Adipose tissue (tissue), 3 donors: ENCODE measurements around the gene DHRS7B. TPM values are rescaled to one million over a fixed set of nuclear protein-coding genes. Genes with fewer than 3 reads are reported as not detected.
A peak's percentile ranks its signal among the peaks of the same experiment; 100 is the strongest.
"Not testable (repeated sequence)": the region's sequence is repeated elsewhere in the genome, so short reads cannot be mapped to it uniquely, and the experiment has no call there.

Source experiments
- H3K27ac ChIP-seq: one replicate; pipeline ENCODE4 v1.5.1; 2013; ENCODE audit warnings: low read depth, low read length
- WGBS, 3 donors: extraction: QIAGEN DNeasy Blood & Tissue Kit; methylation state at CpG; one replicate each; pipeline ENCODE4 v1.1.7; 2013; 5-methylcytosine and 5-hydroxymethylcytosine counted together
- polyA plus RNA-seq, 3 donors: library from polyadenylated mRNA; stranded (reverse); fragments of 200-250 nt; gene quantifications; one replicate each; pipeline ENCODE4 v1.2.3, GENCODE V29; 2013
- donor health status: healthy with polysubstance abuse.
- donor health status: Bipolar disorder and iron deficiency.
- donor health status: healthy.

The DHRS7B gene
- polyA plus RNA-seq, 3 donors: 19.7 to 44.8 (median 25.2) TPM

DNA sequence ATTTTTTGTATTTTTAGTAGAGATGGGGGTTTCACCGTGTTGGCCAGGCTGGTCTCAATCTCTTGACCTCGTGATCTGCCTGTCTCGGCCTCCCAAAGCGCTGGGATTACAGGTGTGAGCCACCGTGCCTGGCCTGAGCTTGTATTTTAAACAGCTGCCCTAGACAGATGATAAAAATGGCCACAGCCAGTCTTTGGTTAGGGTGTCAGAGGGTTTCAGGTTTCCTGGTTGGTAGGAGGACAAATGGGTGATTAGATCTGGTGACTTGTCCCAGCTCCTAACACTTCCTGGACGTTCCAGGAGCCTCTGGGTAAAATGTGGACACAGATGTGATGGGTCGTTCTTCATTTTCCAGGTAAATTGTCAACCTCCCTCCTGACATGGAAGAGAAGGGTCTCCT lies 65.7 kb downstream of the DHRS7B start:
- 95 to 97% (median 96%) methylated on average over 7 of the region's 7 CpGs for WGBS, 3 donors
- H3K27ac ChIP-seq: not testable (repeated sequence)

DNA sequence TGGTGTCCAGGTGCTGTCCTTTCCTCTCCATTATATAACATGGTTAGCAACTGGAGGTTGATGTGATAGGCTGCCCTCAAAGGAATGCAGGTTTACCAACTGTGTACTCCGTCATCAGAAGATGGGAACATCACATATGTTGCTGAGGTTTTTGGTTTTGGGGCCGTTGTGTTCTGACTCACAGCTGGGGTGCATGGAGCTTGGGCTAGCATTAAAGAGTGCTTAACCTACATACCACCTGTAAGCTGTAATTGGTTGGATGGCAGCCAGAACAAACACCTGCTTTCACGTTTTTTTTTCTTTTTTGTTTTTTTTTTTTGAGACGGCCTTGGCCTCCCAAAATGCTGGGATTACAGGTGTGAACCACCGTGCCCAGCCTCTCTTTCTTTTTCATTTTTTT lies 66.3 kb downstream of the DHRS7B start:
- 58 to 87% (median 80%) methylated on average over 5 of the region's 5 CpGs for WGBS, 3 donors

DNA sequence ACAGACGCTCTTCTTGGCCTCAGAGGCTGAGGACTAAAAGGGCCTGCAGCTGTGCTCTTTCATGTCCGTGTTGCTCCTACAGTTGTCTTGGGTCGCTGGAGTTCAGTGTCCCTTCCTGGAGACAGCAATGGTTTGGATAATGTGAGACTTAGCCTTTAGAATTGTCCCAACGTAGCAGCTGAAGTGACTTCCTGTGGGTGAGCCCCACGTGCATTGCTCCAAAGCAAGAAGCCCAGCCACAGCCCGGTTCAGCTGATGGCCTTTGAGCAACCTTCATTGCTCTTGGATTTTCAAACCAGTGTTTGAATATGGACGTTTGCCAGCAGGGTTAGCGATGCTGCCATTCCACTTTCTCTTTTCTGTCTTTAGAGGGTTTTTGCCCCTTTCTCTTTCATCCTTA lies 67.5 kb downstream of the DHRS7B start:
- no peak overlapping the region for H3K27ac ChIP-seq
- WGBS, 3 donors: 28 to 63% (median 35%) methylated on average over 8 of the region's 8 CpGs

More for the DNA sequence above, 66.3 kb downstream of the DHRS7B start:
- H3K27ac ChIP-seq: no peak overlapping the region

DNA sequence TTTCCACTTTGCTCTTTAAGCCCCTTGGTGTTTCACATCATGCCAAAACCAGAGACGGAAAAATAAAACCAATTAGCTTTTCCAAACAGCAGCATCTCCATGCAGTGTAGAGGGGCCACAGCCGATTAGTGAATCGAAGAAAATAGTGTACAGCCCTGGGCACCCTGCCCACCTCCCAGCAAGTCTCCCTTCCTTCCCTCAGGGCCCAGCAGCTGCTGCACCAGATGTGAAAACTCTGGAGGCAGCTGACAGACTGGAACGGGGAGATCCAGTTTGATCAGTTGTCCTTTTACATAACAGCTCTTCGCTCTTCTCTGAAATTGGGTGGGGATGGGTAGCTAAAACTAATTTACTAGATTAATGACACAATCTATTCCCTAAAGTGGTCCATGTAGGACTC lies 67.9 kb downstream of the DHRS7B start:
- 49 to 69% (median 54%) methylated on average over 5 of the region's 5 CpGs for WGBS, 3 donors
- no peak overlapping the region for H3K27ac ChIP-seq

DNA sequence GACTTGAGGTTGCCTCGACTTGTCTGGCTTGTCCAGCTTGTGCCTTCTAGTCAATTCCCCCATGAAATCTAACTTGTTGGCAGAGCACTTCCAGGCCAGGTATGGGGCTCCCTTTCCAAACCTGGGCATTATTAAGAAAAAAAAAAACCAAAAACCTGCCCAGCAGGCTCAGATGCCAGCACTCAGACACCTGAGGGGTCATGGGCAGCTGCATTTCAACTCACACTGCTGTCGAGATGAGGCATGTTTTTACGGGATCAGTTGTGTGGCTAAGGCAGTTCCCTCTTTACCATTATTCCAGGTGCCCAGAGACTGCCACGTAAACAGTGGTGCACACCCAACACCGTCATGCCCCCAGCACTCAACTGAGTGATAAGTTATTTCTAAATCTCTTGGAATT lies 69.4 kb downstream of the DHRS7B start:
- no peak overlapping the region for H3K27ac ChIP-seq
- WGBS, 3 donors: 81 to 93% (median 89%) methylated on average over 5 of the region's 5 CpGs

DNA sequence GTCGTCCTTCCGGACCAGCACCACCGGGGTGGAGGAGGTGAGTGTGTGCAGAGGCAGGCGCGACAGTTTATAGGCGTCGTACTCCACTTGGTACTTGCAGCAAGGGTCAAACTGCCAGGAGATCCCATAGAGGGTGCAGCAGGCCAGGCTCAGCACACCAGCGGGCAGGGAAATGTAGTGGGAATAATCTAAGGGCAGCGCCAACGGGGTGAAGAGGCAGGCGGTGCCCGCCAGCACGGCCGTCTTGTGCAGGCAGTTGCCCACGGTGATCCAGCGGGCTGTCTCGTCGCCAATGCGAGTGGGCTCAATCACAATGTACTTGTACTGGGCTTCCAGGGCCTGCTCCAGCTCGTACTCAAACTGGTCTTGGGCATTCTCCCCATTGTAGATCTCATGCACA lies 71.6 kb downstream of the DHRS7B start:
- WGBS, 3 donors: 84 to 95% (median 89%) methylated on average over 20 of the region's 20 CpGs

DNA sequence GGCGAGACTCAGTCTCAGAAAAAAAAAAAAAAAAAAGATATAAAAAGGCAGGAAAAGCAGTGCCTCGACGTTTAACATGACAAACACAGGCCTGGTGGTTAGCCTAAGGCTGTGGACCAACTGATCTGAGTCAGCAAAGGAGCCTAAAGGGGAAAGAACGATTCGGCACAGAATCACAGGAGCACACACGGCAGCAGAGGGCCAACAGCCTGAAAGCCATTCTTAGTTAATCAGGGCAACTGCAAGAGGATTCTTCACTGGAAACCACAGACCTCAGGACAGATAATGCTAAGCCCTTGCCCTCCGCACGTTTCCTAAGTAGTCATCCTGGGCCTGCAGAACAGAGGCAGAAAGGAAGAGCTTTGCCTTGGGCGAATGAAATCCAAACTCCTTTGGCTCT lies 72.5 kb downstream of the DHRS7B start:
- 48 to 75% (median 55%) methylated on average over 8 to 9 of the region's 9 CpGs for WGBS, 3 donors
- H3K27ac ChIP-seq: no peak overlapping the region

More for the DNA sequence above, 71.6 kb downstream of the DHRS7B start:
- no peak overlapping the region for H3K27ac ChIP-seq

DNA sequence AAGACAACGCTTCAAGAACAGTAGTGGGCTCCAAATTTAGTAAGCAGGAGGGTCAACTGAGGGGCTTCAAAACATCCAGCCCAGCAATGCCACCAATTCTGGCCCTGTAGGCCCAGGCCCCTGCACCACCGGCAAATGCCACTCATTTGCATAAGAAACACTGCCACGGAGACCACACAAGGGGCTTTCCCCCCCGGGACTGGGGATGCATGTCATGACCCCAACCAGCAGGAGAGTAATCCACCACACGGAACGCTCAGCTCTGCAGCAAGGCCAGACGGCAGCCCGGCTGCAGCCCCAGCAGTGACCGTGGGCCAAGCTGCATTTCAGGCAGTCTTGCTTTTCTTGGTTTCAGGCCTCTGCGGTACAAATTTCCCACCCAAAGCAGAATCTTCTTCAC lies 73.1 kb downstream of the DHRS7B start:
- WGBS, 3 donors: 70 to 74% (median 72%) methylated on average over 10 of the region's 10 CpGs
- no peak overlapping the region for H3K27ac ChIP-seq

DNA sequence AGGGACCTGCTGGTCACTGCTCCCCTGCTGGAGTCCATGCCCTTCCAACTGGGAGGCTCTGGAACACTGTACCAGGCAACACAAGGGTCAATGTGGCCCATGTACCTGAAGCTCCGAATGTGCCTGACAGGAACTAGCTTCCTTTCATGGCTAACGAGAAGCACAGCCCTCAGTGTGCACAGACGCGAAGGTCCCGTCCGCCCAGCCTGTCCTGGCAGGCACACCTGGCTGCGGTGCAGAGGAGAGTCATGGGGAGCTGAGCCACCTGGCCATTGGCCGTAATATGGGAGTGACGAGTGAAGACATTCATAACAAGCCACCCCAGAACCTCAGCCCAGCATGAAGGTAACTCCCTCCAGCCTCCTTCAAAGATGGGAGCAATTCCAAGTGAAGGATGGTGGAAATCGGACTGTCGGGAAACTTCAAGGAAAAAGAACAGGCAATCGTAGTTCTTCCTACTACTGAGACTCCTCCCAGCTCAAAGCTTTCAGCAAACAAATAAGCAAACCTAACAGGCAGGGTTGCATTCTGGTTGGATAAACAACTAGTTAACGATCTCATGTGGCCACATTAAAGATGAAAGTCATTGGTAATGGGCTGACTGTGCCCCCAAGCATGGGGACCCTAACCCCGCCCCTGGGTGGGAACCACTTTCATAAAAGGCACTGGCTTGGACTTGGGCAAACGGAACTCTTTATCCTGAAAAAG lies 74.0 kb downstream of the DHRS7B start:
- H3K27ac ChIP-seq: no peak overlapping the region

DNA sequence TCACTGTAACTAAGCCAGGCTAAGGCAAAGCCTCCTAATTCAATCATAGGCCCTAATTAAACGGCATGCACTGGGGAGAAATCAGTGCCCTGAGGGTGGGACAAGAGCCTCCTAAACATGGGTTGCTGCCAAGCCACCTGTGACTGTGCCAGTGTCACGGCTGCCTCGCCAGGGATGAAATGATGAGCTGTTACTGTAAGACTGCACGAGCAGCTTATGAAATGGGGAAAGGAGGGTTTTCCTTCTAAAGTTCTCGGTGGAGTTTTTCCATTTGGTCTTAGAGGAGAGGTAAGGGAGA lies 74.5 kb downstream of the DHRS7B start:
- no peak overlapping the region for H3K27ac ChIP-seq
- WGBS, 3 donors: 44 to 48% (median 46%) methylated on average over 5 of the region's 5 CpGs

More for the DNA sequence above, 74.0 kb downstream of the DHRS7B start:
- WGBS, 3 donors: 68 to 78% (median 78%) methylated on average over 15 of the region's 15 CpGs

DNA sequence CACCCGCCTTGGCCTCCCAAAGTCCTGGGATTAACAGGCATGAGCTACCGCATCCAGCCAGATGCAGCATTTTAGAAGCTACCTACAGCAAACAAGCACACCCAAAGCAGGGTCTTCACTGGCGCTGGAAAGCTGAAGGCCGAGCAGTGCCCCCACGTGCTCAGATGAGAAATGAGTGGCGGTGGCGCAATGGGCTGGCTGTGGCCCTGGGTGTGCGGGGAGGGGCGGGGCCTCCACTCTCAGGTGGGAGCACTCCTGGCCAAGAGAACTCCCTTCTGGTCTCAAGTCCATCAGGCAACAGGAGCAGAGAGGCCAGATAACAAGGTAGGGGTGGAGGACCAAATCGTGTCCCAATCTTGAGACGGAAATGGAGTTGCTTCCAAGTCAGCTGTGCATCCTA lies 75.1 kb downstream of the DHRS7B start:
- 89 to 94% (median 90%) methylated on average over 11 of the region's 11 CpGs for WGBS, 3 donors
- H3K27ac ChIP-seq: no peak overlapping the region

DNA sequence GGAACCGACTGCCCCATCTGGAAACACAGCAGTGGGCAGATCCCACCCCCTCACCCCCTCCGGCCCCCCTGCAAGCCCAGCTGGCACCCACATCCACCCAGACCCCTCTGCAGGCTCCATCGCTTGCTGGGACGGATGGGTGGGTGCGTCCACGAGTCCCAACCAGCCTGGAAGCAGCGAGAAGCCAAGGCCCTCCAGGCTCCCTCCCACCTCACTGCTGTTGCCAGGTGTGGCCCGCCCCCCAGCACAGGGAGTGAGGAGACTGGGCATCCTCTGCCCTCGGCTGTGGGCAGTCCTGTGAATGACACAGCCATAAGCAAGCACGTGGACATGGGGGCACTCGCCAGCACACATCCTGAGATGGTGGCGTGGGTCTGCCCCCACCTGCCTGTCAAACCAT lies 75.7 kb downstream of the DHRS7B start:
- H3K27ac ChIP-seq: no peak overlapping the region
- WGBS, 3 donors: 80 to 92% (median 88%) methylated on average over 12 of the region's 12 CpGs

DNA sequence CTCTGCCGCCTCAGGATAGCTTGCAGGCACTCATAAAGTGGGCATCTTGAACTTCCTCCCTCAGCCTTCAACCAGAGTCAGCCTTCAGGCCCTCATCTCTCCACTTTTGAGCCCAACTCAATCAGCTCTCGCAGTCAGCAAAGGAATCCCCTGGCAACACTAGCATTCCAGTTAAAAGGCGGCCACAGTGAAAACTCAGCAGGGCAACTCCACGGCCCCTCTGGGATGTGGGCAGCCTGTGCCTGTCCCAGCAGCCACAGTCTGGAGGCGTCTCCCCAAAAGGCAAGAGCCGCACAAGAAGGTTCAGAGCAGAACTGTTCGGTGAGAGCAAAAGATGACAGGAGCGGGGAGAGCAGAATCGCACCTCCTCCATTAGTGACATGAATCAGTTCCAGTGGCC lies 78.2 kb downstream of the DHRS7B start:
- H3K27ac ChIP-seq: no peak overlapping the region

DNA sequence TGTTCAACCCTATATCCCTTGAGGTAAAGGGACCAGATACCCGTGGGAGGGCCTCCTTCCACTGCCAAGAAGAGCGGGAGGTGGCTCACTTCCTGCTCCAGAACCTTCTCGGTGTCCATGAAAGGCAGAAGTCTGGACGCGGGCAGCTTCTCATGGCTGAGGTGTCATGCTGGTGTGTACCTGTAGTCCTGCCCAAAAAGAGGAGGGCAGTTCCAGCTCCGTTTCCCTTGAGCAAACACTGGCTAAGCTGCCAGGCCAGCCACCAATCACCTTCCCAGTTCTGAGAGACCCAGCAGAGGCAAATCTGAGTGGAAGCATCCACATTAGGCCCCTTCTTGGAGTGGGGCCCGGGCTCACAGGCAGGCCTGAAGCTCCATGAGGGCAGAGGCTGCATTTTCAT lies 81.6 kb downstream of the DHRS7B start:
- WGBS, 3 donors: 69 to 76% (median 74%) methylated on average over 7 of the region's 7 CpGs
- no peak overlapping the region for H3K27ac ChIP-seq

More for the DNA sequence above, 78.2 kb downstream of the DHRS7B start:
- WGBS, 3 donors: 77 to 85% (median 84%) methylated on average over 9 of the region's 9 CpGs

DNA sequence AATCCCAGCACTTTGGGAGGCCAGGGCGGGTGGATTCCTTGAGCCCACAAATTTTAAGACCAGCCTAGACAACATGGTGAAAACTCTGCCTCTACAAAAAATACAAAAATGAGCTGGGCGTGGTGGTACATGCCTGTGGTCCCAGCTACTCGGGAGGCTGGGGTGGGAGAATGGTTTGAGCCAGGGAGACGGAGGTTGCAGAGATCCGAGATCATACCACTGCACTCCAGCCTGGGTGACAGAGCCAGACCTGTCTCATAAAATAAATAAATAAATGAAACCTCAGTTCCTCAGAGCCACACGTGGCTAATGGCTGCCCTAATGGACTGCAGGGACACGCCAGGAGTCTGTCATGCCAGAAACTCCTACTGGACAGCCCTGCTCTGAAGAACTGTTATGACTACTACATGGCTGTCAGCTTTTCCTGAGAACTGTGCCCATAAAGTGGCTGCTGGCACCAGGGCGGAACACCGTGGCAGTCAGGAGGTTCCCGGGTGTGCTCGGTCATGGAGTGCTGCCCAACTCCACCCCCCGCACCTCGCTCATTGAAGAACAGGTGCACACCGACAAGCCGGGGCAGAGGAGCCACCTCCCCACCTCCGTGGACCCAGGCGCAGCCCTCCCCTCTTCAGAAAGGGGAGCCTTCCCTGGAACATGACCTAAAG lies 82.9 kb downstream of the DHRS7B start:
- H3K27ac ChIP-seq: no peak overlapping the region
- WGBS, 3 donors: 54 to 80% (median 77%) methylated on average over 17 of the region's 17 CpGs

DNA sequence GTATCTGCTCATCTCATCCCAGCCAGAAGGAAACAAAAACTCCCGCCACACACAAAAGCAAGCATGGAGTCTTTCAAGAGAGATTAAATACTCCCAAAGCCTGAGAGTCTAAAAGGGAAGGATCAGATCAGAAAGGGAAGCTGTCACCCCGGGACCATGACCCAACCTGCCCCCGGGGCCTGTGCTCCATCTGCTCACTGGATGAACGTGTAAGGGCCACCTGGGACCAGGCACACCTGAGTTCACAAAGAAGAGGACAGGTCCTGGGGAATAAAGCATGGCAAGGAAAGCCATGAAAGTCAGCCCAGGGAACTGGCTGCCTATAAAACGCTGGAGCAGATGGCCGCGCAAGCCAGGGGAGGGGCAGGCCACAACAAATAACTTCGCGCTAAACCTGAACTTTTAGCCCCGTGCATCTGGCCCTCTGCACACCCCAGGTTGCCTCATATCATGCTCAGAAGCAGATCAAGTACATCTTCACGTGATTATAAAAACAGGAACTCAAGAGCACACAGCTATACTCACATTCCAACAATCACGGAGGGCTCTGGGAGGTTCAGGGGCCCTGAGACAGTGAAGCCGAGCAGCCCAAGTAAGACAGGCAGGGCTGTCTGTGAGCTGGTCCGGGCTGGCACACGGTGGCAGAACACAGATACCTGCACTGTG lies 83.8 kb downstream of the DHRS7B start:
- H3K27ac ChIP-seq: no peak overlapping the region
- WGBS, 3 donors: 56 to 62% (median 59%) methylated on average over 15 of the region's 15 CpGs

DNA sequence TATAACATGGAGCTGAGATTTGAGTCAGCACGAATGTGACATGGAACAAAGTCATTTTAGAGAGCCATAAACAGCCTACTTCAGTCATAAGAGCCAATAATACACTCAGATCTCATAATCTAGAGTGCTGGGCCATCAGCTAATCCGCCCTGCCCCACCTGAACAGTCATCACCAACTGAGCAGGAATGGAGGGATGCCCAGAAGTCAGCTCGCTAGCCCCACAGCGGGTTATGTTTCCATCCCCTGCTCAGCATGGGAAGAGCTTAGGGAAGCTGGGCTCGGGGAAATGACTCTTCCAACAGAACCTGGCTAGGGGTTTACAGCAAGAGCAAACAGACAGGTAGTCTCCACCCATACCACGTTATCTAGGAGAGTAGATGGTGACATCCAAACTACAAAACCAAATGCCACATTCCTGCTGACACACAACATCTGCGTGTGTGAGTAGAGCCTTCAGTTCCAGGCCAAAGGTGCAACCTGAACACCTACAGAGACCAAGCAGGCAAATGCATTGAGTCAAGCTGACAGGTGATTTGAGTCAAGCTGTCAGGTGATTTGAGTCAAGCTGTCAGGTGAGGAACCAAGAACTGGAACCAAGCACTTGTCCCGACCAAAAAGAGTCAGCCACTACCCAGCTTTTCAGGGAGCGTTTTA lies 85.2 kb downstream of the DHRS7B start:
- WGBS, 3 donors: 69 to 80% (median 79%) methylated on average over 9 of the region's 9 CpGs
- H3K27ac ChIP-seq: no peak overlapping the region

DNA sequence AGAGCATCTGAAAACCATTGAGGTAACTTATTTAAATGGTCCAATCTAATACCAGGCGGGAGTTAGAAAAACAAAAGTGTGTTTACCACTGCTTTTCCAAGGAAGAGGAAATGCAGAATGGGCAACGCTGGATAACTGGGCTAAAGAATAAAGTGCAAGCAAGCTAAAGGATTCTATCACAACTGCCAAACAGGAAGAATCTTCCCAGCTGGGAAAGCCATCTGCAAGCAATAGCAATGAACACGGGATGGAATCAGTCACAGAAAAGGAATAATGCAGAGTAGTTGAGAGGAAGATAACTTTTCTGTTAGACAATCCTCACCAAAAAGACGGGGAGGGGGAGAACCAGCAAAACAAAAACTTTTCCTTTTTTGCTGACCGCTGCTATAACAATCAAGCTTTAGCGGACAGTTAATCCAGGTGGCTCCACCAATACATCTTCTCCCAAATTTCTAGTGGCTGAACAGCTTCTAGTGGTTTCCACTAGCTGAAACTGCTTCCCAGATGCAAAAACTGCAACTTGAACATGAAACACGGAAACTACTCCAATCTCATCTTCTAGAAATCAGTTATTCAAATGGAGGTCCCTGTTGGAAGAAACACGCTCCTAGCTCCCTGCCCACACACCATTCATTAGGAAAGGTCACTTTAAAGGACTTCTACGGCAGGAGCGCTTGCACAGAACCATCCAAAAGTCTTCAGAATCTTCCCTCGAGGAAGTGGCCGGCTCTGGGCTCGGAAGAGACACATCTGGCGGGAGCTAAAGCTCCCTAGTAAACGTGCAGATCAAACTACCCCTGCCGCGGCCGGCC lies 86.3 kb downstream of the DHRS7B start:
- peak overlapping the region; percentile 2 for H3K27ac ChIP-seq
- WGBS, 3 donors: 4 to 6% (median 6%) methylated on average over 18 of the region's 18 CpGs
